Astrocyte of the cerebellum (primary cell): ENCODE results near the gene SPACDR.

ENCODE experiments used
- DNase-seq: peaks from one replicate; pipeline ENCODE4 v3.0.0-alpha.2; 2011; ENCODE audit warnings: low read depth
- H3K4me3 ChIP-seq: 2 replicates; pipeline ENCODE4 v1.5.1; 2011; ENCODE audit warnings: mild to moderate bottlenecking, low read depth, low read length, moderate library complexity
- CTCF ChIP-seq: IDR thresholded peaks from 2 replicates; pipeline ENCODE4 v1.5.1; 2012; ENCODE audit warnings: low read length, low read depth, moderate library complexity, mild to moderate bottlenecking; ENCODE audit errors: missing control alignments
- in situ Hi-C: cut with HindIII; loops from 2 replicates; pipeline ENCODE4 v1.10.0; 2017; ENCODE audit warnings: low sequenced_read_pairs

The SPACDR gene

GRCh38 chr7:100469227-100470044, 5.4 kb upstream of the SPACDR start:
- in situ Hi-C loops, result no loop called here
- DNase-seq, result peak; percentile 42
- peak; percentile 91 for TF ChIP-seq CTCF
- H3K4me3 ChIP-seq, result no peak overlapping the region

DNA sequence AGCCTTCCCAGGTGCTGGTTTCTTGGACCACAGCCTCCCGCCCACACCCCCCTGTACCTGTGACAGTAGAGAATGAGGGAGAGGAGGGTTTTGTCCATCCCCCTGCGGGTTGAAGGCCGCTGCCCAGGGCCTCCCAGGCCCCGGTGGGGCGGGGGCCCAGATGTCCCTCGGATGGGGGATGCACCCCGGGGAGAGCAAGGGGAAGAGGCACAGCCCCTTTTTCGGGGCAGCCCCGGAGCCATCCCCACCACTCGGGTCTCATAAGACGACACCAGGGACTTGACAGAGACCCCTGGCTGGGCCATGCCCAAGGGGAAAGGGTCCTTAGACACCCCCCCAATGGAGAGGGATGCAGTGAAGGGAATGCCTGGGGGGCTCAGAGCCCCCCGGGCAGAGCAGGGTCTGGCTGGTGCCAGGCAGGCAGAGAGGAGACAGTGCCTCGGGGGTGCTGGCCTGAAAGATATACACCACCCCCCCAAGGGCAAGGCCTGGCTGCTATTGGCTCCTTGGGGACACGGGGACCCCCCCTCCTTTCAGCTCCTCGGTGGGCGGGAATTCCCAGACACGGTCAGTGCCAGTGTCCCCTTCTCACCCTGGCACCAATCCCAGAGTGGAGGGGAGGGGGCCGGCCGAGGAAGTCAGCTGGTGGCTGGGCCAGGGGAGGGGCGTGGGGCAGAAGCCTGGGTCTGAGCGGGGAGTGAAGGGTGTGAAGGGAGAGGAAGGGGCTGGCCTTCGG, 3.7 kb upstream of the SPACDR start:
- TF ChIP-seq CTCF, result no peak
- no peak overlapping the region for H3K4me3 ChIP-seq
- in situ Hi-C loops, result no loop called here
- DNase-seq, result no peak

- H3K4me3 ChIP-seq, result no peak overlapping the region
- in situ Hi-C loops, result no loop called here
- TF ChIP-seq CTCF, result no peak
- DNase-seq, result no peak
Observed at GRCh38 chr7:100466653-100467605, 2.9 kb upstream of the SPACDR start.

DNA sequence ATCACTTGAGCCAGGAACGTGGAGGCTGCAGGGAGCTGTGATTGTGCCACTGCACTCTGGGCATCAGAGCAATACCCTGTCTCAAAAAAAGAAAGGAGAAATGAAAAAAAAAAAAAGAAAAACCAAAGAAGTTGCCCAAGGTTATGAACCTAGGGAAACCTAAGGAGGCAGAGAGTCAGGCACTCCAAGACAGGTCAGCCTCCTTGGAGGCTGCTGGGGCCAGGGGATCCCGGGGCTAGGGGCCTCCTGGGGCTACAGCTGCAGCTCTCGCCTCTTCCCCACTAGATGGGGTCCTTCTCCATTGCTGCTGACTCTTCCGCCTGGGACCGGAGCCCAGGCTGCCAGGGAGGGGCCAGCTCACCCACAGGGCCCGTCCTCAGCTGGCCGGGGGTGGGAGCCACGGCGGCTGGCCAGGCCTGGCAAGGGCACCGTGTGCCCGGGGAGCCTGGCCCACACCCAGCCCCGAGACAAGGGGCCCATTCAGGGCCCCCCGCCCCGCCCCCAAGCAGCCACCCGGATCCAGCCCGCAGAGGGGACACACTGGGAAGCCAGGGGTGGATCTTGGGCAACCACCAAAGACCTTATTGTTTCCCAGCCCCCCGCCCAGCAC, 1.7 kb upstream of the SPACDR start:
- peak; percentile 28 for DNase-seq
- no peak overlapping the region for H3K4me3 ChIP-seq
- in situ Hi-C loops, result no loop called here
- peak; percentile 77 for TF ChIP-seq CTCF

DNA sequence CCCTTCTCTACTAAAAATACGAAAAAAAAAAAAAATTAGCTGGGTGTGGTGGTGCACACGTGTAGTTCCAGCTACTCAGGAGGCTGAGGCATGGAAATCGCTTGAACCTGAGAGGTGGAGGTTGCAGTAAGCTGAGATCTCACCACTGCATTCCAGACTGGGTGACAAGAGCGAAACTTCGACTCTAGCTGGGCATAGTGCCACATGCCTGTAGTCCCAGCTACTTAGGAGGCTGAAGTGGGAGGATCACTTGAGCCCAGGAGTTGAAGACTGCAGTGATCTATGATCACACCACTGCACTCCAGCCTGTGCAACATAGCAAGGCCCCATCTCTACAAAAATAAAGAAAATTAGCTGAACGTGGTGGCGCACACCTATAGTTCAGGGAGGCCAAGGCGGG, 1.2 kb upstream of the SPACDR start:
- no peak for TF ChIP-seq CTCF
- DNase-seq, result no peak
- in situ Hi-C loops, result no loop called here
- H3K4me3 ChIP-seq, result no peak overlapping the region

DNA sequence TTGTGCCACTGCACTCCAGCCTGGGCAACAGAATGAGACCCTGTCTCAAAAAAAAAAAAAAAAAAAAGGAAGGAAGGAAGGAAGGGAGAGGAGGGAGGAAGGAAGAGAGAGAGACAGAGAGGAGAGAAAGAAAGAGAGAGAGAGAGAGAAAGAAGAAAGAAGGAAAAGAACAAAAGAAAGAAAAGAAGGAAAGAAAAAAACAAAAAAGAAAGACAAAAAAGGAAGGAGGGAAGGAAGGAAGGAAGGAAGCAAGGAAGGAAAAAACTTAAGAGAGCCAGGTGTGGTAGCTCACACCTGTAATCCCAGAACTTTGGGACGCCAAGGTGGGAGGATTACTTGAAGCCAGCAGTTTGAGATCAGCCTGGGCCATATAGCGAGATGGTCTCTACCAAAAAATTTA, 731 bp upstream of the SPACDR start:
- in situ Hi-C loops, result no loop called here
- H3K4me3 ChIP-seq, result no peak overlapping the region
- no peak for TF ChIP-seq CTCF
- no peak for DNase-seq
